HG03064 (cell line): Measurements from ENCODE around the gene SLC25A22.

Experiments used
- ATAC-seq: cut with Tn5 transposase; IDR thresholded peaks from one replicate; pipeline ENCODE4 v1.9.1; 2021; ENCODE audit warnings: low read depth; ENCODE audit not compliant: unreplicated experiment

Gene SLC25A22

DNA sequence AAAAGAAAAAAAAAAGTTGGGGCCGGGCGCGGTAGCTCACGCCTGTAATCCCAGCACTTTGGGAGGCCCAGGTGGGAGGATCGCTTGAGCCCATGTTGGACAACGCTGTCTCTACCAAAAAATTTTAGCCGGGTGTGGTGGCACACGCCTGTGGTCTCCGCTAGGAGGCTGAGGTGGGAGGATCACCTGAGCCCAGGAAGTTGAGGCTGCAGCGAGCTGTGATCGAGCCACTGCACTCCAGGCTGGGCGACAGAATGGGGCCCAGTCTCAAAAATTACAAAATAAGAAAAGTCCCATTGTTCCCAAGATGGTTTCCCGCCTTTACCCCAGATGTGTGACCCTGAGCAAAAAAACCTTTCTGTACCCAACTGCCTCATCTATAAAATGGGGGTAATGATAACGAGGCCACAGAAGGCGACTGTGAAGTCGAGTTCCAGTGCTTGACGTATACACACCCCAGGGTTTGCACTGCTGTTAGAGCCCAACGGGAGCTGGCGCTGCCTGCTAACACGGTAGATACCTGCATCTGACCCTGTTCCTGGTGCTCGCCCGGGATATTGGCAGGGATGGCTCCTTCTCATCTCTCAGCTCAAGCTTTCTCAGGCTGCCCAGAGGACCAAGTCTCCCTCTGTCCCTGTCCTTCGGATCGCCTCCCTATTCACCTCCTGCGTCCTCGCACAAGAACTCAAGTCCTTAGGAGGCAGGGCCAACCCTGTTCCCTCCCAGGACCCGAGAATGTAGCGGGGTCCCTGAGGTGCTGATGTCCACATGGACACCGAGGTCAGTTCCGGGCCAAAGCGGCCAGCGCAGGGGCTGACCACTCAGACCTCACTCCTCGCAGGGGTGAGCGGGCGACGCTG, 10.6 kb upstream of the SLC25A22 start:
- ATAC-seq: no peak

DNA sequence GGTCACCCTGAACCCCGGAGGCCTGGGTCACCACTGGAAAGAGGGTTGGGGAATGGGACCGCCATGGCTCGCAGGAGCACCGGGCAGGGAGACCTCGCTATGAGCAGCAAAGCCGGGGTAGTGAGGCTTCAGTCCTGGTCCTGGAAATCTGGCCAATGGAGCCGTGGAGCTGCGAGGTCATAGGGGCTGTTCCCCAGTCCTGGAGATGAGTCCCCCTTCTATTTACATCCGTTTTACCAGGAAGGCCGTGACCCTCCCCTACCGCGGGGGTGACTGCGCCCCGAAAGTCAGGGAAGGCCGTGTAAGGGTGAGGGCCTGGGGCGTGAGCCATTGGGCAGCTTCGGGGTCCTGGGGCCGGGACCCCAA, 6.5 kb upstream of the SLC25A22 start:
- ATAC-seq: no peak

DNA sequence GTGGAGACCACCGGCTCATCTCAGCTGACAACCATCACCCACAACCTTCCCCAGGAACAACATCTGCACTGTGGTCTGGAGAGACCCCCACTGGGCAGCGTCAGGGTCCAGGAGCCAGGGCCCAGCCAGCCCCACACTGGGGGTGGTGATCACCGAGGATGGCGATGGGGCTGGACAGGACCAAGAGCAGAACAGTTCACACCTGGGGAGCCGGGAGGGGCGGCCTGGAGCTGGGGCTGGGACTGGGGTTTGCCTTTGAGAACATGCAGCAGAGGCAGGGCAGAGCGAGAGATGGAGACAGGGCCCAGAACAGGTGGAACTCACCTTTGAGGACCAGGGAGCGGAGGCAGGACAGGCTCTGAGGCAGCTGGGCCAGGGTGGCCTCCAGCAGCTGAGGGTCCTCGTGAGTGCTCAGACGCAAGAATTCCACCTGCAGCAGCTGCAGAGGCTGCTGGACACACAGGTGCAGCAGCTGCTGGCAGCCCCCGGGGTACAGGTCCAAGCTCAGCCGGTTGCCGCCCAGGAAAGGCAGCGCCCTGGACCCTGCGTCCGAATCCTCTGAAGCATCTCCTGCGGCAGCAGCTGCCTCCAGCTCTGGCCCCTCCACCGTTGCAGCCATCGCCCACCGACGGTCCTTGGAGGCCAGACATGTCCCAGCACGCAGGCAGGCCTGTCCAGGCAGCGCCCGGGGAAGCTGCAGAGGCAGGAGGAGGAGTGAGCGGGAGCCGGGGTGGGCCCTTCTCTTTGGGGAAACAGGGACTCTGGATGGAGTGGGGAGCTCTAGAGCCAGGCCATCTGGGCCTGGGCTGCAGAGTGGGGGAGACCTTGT, 5.9 kb upstream of the SLC25A22 start:
- no peak for ATAC-seq

DNA sequence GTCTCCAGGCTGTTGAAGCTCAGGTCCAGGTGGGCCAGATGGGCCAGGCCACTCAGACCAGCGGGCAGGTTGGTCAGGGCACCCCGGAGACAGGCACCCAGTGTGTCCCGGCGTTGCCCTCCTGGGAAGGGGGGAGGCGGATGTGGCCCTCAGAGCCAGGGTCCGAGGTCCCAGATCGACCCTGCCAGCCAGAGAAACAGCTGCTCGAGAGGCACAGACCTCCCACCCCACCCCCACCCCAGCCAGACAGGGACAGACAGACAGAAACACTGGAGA, 5.3 kb upstream of the SLC25A22 start:
- no peak for ATAC-seq

DNA sequence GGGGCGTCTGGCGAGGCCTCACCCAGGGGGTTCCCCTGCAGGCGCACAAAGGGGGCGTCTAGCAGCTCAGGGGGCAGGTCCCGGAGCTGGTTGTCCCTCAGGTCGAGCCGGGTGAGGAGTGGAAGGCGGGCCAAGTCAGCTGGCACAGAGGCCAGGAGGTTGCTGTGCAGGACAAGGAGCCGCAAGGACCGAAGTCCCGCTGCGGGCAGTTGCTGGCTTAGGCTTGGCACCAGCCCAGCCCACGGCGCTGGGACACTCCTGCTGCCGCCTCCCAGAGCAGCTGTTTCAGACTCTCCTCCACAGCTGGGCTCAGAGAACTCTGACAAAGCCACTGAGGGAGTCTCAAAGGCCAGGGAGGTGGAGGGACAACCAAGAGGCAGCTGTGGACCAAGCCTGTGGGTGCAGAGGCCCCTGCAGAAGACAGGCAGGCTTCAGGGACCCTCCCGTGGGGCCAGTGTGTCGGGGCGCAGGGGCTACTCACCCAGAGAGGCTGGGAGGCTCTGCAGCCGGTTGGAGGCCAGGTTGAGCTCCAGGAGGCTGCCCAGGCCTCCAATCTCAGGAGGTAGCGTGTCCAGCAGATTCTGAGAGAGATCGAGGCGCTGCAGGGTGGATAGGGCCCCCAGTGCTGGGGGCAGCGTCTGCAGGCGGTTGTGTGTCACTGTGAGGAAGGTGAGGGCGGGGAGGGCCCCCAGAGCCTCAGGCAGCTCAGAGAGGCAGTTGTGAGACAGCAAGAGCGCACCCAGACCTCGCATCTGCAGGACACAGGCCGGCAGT, 4.8 kb upstream of the SLC25A22 start:
- no peak for ATAC-seq

DNA sequence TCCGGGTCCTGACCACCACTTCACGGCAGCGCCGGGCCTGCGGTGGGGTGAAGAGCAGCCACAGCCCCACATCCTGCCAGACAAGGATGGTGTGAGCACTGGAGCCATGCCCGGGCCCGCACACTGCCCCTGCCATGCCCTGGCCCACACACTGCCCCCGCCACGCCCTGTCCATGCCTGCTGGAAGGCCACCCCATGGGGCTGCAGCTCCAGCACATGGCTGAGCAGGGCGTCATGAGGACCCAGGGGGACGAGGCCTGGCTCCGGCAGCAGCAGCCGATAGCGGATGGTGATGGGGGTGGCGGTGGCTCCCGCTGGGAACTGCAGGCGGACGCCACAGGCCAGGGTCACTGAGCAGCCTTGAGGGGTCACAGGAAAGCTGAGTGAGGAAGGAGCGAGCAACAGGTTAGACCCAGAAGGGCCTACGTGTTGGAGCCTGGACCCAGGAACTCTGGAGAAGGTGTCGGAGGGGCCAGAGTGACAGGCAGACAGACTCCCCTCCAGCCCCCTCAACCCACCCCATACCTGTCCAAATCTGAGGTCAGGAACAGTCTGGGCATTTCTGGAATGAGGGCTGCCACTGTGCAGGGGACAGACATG, 4.0 kb upstream of the SLC25A22 start:
- no peak for ATAC-seq

DNA sequence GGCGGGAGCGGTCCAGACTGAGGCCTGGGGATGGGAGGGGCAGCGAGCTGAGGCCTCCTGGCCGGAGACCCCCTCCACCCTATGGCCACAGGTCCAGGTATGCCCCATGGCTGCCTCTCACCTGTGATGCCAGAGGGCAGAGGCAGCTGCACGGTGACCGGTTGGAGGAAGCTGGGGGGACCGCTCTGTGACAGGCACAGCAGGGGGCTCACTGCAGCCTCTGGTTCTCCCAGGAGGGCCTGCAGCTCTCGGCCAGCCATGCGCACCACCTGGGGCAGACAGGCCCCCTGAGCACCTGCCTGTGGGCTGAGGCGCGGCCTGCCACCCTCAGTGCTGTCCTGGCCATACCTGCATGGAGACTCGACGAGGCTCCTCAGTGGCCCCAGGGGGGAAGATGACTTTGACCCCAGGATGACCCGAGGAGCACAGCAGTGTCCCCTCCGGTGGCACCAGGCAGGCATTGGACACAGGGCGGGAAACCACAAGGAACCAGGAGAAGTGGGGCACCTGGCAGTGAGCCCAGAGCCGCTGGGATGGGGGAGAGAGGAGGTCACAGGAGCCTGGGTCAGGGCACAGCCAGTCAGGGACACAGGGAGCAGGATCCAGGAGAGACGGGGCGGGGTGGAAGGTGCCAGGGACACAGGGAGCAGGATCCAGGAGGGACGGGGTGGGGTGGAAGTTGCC, 3.2 kb upstream of the SLC25A22 start:
- no peak for ATAC-seq

DNA sequence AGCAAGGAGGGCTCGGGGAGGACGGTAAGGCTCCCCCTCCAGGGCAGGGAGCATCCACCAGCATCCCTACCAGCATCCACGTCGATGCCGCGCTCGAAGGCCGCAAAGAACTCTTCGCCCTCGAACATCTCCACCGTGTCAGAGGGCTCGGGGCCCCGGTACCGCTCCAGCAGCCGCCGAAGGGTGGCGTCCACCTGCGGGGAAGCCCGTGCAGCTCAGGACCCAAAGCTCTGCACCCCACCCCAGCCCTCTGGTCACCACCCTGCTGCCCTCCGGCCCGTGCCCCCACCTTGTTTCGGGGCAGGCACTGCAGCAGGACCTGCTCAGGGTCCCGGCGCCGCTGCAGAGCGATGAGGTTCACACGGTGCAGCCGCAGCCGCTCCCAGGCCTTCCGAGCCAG, 2.4 kb upstream of the SLC25A22 start:
- no peak for ATAC-seq

DNA sequence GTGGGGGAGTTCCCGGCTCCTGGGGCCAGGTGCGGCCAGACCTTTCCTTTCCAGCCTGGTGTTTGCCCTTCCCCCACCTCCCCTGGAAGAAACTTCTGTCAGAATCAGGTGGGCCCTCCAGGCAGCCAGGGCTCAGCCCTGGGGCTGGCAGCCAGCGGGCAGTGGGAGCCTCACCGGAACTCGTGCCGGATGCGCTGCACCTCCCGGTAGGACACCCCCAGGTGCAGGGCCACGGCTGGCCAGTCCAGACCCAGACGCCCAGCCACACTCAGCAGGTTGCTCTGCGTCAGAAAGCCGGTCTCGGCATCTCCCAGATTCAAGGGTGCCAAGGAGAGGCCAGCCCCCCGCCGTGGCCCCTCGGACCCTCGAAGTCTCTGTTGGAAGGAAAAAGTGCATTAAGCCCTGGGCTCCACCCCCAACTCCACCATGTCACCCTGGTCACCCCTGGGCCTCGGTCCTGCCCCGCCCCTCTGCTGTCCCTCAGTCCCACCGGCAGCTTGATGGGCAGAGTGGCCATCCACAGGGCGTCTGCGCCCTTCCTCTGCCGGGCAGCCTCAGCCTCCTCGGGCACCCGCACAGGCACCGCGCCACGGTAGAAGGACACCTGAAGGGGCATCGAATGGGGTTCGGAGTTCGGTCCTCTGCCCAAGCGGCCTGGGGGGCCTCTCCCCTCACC, 1.7 kb upstream of the SLC25A22 start:
- ATAC-seq: no peak

DNA sequence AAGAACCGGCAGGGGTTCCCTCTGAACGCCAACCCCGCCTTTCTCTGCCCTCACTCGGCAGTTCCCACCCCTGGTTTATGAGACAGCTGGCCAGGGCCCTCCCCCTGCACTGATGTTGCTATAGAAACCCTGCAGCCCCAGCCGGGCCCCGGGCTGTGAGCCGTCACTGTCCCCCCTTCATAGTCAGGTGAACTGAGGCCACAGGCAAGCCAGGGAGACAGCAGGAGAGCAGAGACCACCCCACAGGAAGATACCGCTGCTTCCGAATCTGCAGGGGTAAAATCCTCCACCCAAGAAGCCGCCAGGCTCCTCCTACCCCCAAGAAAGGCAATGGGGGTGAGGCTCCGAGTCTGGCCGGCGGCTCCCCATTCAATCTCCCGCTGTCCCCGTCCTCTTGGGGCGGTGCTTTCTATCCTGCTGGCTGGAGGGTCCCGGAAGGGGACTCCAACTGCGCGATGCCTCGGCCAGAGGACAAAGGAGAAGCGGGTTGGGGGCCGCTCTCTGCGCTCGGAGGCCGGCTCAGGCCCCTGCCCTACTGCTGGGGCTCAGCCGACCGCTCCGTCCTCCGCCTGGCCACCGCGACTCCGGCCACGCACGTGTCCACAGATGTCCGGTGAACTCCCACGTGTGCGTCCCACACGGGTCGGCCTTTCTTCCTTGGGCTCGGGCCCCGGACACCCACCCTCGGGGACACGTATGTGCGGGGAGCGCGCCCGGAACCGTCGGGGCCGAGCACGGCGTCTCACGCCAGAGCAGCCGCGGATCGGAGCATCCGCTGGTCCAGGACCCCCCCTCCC, 587 bp downstream of the SLC25A22 start:
- peak; percentile 36 for ATAC-seq

DNA sequence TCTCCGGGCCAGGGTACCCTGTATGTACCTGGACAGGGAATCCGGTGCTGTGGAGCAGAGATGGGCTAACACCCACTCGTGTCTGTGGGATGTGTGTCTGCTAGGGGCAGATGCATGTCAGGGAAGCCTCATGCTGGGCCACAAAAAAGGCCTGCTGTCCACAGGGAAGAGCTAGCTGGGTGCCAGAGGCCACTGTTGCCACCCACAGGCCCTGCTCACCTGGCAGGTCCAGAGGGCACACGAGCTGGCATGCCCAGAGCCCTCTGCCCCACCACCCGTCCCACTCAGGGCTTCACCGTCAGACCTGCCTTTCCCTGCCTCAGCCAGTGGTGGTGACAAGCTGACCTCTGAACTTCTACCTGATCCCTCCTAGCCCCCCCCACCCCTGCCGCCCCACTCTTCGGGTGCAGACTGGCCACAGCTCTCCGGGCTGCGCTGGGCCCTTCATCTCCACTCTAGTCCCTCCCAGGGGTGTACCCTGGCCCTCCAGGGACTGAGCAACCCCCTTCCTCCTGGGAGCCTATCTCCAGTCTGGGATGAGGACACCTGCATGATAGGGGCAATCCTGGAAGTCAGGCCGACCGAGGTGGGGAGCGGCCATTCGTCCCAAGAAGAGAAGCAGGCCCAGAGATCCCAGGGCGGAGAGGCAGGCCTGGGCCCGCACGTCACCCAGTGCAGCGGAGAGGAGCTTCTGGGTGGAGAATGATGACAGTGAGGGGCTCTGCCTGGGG, 1.4 kb downstream of the SLC25A22 start:
- no peak for ATAC-seq

DNA sequence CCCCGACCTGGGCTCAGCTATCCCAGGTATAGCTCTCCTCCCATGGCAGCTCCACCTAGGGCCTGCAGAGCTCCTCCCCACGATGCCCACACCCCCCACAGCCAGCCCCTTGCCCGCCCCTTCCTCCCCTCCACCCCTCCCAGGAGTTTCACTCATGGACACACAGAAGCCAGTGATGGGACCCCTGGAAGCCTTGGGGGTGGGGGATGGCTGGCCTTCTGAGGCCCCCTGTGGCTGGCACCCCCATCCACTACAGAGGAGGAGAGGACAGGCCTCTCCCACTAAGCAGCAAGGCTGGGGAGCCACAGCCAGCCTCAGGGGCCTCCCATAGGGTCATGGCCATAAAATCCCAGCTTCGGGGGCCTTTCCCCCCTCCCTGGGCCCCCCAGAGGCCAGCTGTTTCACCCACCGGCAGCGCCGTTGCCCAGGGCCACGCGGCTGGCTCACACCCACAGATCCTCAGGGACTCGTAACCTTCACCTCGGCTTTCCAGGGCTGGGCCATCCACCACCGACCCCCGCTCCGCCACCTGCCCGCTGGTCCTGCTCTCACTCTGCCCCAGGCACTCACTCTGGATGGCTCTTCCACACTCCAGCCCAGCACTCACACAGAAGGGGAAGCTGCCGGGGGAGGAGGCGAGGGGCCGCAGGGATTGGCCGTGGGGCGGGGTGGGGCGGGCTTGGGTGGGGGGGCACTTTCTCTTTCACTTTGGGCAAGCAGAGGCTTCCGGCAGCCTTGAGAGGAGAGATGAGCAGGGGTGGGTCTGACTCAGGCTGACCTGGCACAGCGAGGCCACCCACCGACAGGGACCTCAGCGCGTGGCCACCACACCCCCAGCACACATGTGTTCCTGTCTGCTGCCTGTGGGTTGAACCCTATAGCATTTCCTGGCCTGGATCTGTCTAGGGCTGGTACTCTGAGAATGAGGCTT, 2.2 kb downstream of the SLC25A22 start:
- no peak for ATAC-seq

DNA sequence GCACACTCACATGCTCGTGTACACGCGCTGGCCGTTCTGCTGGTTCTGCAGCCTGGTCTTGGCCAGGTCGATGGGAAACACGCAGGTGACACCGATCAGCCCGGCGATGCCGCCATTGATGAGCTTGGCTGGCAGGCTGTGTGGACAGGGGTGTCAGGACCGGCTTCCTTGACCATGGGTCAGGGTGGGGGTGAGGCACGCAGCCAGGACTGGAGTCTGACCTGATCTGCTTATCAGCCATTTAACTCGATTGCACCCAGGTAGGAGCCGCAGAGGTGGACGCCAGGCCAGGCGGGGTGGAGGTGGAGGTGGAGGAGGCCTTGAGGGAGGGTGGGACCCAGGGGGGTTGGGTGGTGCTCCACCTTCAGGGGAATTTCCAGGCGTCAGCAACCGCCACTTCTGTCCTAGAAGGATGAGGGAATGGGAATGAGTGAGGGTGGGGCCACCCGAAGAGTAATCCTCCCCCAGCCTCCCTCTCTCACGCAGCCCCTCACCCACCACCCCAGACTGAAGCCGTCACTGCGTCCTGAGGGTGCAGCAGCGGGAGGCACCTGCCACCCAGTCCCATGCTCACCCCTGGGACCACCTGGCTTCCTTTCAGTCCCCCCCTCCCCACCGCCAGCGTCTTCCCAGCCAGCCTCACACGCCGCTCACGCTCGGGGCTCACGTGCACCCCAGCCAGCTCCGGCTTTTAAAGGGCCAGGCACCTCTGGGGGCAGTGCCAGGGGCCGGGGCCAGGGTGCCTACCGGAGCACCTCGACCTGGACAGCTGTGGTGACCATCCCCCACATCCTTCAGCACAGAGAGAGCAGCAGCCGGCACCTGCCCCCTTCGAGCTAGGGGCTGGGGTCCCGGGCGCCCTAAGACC, 3.1 kb downstream of the SLC25A22 start:
- no peak for ATAC-seq

DNA sequence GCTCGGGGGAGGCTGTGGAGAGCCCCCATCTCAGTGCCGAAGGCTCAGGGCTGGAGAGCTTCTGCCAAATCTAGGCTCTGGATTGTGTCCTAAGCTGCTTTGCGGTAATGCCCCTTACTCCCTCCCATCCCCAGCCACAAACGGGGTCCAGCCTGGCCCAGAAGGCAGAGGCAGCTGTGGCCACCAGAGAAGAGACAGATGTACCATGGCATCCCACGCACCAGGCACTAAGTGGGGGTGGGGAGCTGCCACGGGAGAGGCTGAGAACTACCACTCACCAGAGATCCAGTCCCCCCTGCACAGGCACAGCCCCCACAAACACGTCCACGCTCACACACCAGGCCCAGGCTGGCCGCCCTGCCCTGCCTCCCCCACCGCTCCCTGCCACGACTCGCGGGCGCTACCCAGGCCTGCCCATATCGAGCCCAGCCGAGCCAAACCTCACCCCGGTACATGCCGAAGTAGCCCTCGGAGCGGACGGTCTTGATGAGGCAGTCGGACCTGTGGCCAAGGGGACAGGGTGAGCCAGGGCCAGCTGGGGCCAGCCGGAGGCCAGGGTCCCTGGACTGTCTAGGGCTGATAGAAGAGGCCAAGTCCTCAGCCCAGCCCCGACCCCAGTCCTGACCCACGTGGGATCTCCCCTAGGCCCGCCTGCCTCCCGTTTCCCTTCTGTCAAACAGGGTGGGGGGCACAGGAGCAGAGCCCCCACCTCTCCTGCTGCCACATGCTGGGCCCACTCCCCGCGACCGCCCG, 3.9 kb downstream of the SLC25A22 start:
- no peak for ATAC-seq

DNA sequence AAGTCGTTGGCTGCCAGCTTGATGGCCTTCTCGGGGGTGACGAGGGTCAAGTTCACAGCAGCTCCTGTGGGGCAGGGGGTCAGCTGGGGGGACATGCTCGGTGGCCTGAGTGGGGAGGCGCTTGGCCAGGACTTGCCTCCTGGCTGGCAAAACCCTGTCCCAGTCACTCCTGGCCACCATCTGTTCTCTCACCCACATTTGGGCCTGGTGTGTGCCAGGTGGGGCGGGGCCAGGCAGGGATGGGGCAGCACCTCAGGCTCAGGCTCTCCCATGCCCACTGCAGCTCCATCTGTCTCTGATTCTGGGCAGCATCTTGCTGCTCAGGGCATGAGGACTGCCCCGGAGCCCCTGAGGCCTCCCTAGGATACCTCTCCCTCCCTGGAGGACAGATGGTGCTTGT, 4.5 kb downstream of the SLC25A22 start:
- ATAC-seq: no peak

DNA sequence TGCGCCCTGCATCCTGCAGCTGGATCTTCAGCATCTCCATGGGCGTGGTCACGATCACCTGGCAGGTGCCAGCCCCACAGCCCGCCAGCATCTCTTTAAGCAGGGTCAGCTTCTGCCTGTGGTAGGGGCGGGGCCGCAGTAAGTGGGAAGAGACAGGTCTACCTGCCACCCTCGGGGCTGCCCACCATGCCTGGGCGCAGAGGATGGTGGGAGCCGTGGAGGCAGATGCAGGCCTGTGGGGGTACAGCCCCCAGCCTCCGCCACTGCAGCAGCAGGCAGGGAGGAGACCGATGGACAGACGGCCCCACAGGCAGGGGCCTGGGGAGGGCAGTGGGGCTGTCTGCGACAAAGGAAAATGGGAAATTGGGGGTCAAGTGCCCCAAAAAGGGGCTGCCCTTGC, 5.2 kb downstream of the SLC25A22 start:
- ATAC-seq: no peak
